Lung (tissue), 12 donors: ENCODE results near the gene AP4M1. TPM values are rescaled to one million over a fixed set of nuclear protein-coding genes. Genes with fewer than 3 reads are reported as not detected.

Experiments used
- ATAC-seq: fragments of 200-7000 bp; cut with Tn5 transposase; one replicate; pipeline ENCODE4 v1.9.1; 2020; ENCODE audit warnings: moderate number of reproducible peaks; ENCODE audit not compliant: insufficient read depth, low FRiP score
- DNase-seq, 3 donors: peaks; one replicate each; pipeline ENCODE4 v3.0.0-alpha.2; 2013 to 2017
- H3K27ac ChIP-seq, 2 donors: one replicate each; pipeline ENCODE4 v1.5.1; 2013; ENCODE audit warnings: mild to moderate bottlenecking in 2 of 2, moderate library complexity in 2 of 2, control low read depth in 1 of 2, inconsistent platforms in 1 of 2, low read depth in 1 of 2, low read length in 1 of 2
- H3K27me3 ChIP-seq, 3 donors: one replicate each; pipeline ENCODE4 v1.5.1; 2013; ENCODE audit warnings: low read length in 2 of 3; ENCODE audit not compliant: control insufficient read depth in 3 of 3, insufficient read depth in 3 of 3
- H3K36me3 ChIP-seq, 4 donors: one replicate each; pipeline ENCODE4 v1.5.1; 2013; ENCODE audit warnings: low read length in 4 of 4, mild to moderate bottlenecking in 1 of 4, moderate library complexity in 1 of 4; ENCODE audit not compliant: control insufficient read depth in 4 of 4, insufficient read depth in 4 of 4
- H3K4me1 ChIP-seq, 5 donors: one replicate each; pipeline ENCODE4 v1.5.1; 2013; ENCODE audit warnings: low read length in 5 of 5, mild to moderate bottlenecking in 2 of 5, moderate library complexity in 1 of 5; ENCODE audit not compliant: control insufficient read depth in 5 of 5, insufficient read depth in 5 of 5
- H3K4me3 ChIP-seq: one replicate; pipeline ENCODE4 v1.5.1; 2013; ENCODE audit warnings: mild to moderate bottlenecking, control low read depth, moderate library complexity
- H3K9ac ChIP-seq, 2 donors: one replicate each; pipeline ENCODE4 v1.5.1; 2013; ENCODE audit warnings: low read length in 2 of 2, control low read depth in 1 of 2; ENCODE audit not compliant: insufficient read depth in 1 of 2
- H3K9me3 ChIP-seq, 4 donors: one replicate each; pipeline ENCODE4 v1.5.1; 2013; ENCODE audit warnings: low read length in 3 of 4, mild to moderate bottlenecking in 1 of 4, moderate library complexity in 1 of 4; ENCODE audit not compliant: control insufficient read depth in 4 of 4, insufficient read depth in 3 of 4
- WGBS, 2 donors: extraction: QIAGEN DNeasy Blood & Tissue Kit; methylation state at CpG; one replicate each; pipeline ENCODE4 v1.1.7; 2013; 5-methylcytosine and 5-hydroxymethylcytosine counted together
- polyA plus RNA-seq, 2 donors: library from polyadenylated mRNA; stranded (reverse); fragments of 200-250 nt; gene quantifications; one replicate each; pipeline ENCODE4 v1.2.1, GENCODE V29; 2013
- total RNA-seq, 2 donors: library from RNA; depleted of rRNA in 1 of 2; stranded (reverse); fragments of >200 nt in 1 of 2; gene quantifications; one replicate each; pipeline ENCODE4 v1.2.1, GENCODE V29; 2014 to 2021
- TF ChIP-seq, protein P1 (sequence below): IDR thresholded peaks from 2 replicates; pipeline ENCODE4 v1.5.1; 2012; ENCODE audit warnings: mild to moderate bottlenecking; ENCODE audit errors: control extremely low read depth, extremely low read depth
- donor health status: control.
- donor health status: control.
- donor health status: Bipolar disorder and iron deficiency.
- donor health status: healthy.
- donor health status: DM: yes; HTN: yes; CAD: no.

Gene AP4M1
- total and polyA plus RNA-seq, 4 donors = 14.8 to 24.2 (median 17.1) TPM

DNA sequence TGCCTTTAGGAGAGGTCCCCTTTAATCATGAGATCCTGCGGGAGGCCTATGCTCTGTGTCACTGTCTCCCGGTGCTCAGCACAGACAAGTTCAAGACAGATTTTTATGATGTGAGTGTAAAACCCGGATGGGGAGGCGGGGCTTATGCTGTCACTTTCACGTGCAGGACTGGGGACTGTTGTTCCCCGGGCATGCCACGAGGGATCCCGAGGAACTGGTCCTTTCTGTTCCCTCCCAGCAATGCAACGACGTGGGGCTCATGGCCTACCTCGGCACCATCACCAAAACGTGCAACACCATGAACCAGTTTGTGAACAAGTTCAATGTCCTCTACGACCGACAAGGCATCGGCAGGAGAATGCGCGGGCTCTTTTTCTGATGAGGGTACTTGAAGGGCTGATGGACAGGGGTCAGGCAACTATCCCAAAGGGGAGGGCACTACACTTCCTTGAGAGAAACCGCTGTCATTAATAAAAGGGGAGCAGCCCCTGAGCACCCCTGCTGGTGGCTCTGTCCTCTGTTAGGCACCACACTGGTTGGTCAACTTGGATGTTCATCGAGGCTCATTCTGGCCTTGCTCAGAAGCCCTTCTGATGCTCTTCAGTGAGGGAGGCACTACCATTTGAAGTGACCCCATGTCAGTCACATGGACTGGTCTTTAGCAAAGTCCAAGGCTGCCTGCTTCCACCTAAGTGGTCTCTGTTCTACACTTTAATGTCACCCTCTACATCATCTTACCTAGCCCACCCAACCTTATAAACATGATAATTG is 9.8 kb upstream of the AP4M1 start:
- DNase-seq (no peak), ATAC-seq (no peak)
- TF ChIP-seq, protein P1, sequence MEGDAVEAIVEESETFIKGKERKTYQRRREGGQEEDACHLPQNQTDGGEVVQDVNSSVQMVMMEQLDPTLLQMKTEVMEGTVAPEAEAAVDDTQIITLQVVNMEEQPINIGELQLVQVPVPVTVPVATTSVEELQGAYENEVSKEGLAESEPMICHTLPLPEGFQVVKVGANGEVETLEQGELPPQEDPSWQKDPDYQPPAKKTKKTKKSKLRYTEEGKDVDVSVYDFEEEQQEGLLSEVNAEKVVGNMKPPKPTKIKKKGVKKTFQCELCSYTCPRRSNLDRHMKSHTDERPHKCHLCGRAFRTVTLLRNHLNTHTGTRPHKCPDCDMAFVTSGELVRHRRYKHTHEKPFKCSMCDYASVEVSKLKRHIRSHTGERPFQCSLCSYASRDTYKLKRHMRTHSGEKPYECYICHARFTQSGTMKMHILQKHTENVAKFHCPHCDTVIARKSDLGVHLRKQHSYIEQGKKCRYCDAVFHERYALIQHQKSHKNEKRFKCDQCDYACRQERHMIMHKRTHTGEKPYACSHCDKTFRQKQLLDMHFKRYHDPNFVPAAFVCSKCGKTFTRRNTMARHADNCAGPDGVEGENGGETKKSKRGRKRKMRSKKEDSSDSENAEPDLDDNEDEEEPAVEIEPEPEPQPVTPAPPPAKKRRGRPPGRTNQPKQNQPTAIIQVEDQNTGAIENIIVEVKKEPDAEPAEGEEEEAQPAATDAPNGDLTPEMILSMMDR = no peak
- H3K9me3 ChIP-seq = no peaks in the 10 kb centered on the region
- no peak overlapping the region for H3K27ac ChIP-seq
- no peaks in the 10 kb centered on the region for H3K27me3 ChIP-seq
- peaks cover 0 to 18% (median 2%) of the 10 kb centered on the region in 5 donors for H3K4me1 ChIP-seq
- 69 to 77% methylated on average over 19 of the region's 19 CpGs for WGBS, 2 donors
- H3K4me3 ChIP-seq = no peak overlapping the region
- H3K9ac ChIP-seq = no peak overlapping the region
- peaks cover 8 to 49% (median 39%) of the 10 kb centered on the region in 4 donors for H3K36me3 ChIP-seq

GRCh38 chr7:100093054-100093453 is 8.4 kb upstream of the AP4M1 start:
- WGBS, 2 donors = 60 to 72% methylated on average over 8 of the region's 8 CpGs
- H3K4me1 ChIP-seq = peaks cover 0 to 11% (median 2%) of the 10 kb centered on the region in 5 donors
- no peak for DNase-seq
- H3K27ac ChIP-seq = no peak overlapping the region
- no peak for ATAC-seq
- TF ChIP-seq, protein P1 = no peak
- no peaks in the 10 kb centered on the region for H3K27me3 ChIP-seq
- no peaks in the 10 kb centered on the region for H3K9me3 ChIP-seq
- H3K36me3 ChIP-seq = peaks cover 17 to 59% (median 51%) of the 10 kb centered on the region in 4 donors
- H3K9ac ChIP-seq = no peak overlapping the region
- no peak overlapping the region for H3K4me3 ChIP-seq

DNA sequence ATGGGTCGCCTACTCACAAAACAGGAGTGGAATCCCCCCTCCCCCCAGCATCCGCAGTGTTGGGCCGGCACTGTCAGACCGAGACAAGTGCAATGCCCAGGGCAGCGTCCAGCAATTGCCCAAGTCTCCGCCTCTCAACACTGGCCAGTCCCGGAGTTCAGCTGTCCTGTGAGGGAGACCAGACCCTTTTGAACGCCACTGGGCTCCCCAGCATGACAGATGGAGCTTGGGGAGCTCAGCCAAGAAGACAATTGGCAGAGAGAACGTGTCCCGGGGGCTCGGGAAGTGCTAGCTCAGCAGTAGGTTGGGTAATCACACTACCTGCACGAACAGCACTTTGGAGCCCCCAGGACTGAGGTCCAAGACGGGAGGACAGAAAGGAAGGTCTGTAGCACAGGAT is 7.9 kb upstream of the AP4M1 start:
- ATAC-seq (no peak), DNase-seq (peak in 1 of 3 donors; percentile 35)
- no peak overlapping the region for H3K4me3 ChIP-seq
- peaks cover 0 to 8% (median 2%) of the 10 kb centered on the region in 5 donors for H3K4me1 ChIP-seq
- peak overlapping the region in 1 of 2 donors; percentile 23 for H3K27ac ChIP-seq
- WGBS, 2 donors = 66 to 67% methylated on average over 13 of the region's 13 CpGs
- H3K9me3 ChIP-seq = no peaks in the 10 kb centered on the region
- TF ChIP-seq, protein P1 = no peak
- peaks cover 19 to 63% (median 55%) of the 10 kb centered on the region in 4 donors for H3K36me3 ChIP-seq
- no peaks in the 10 kb centered on the region for H3K27me3 ChIP-seq
- H3K9ac ChIP-seq = no peak overlapping the region
